Measurements from ENCODE around the gene HSPB6. TPM values are rescaled to one million over a fixed set of nuclear protein-coding genes. Genes with fewer than 3 reads are reported as not detected.

The HSPB6 gene
- total and polyA plus RNA-seq, 4 donors, result 2.7 to 17.7 (median 5.6) TPM

GRCh38 chr19:35788205-35788960, 31.6 kb upstream of the HSPB6 start:
- TF ChIP-seq HNF4G (IDR thresholded peaks at IDR 0.05) (no peak), ATF3 (IDR thresholded peaks at IDR 0.05) (no peak), RAD21 (IDR thresholded peaks at IDR 0.05) (no peak), RXRA (IDR thresholded peaks at IDR 0.05) (no peak), FOXA1 (IDR thresholded peaks at IDR 0.05) (no peak), GABPA (IDR thresholded peaks at IDR 0.05 in 1 of 2, conservative IDR thresholded peaks at IDR 0.05 in 1 of 2) (no peak), NR2F2 (IDR thresholded peaks at IDR 0.05) (no peak), ZBTB33 (IDR thresholded peaks at IDR 0.05) (no peak), TAF1 (conservative IDR thresholded peaks at IDR 0.05) (no peak), SP1 (IDR thresholded peaks at IDR 0.05) (no peak), FOXA2 (IDR thresholded peaks at IDR 0.05) (no peak), YY1 (IDR thresholded peaks at IDR 0.05) (no peak), CTCF (IDR thresholded peaks at IDR 0.05; ENCODE audit: low read depth, low read length, missing input control) (no peak), HNF4A (conservative IDR thresholded peaks at IDR 0.05) (no peak), EGR1 (IDR thresholded peaks at IDR 0.05; ENCODE audit: low read depth in 2 of 2) (no peak), JUND (IDR thresholded peaks at IDR 0.05) (no peak)
- Histone ChIP-seq H3K9ac (ENCODE audit: low read depth in 1 of 2, low read length in 2 of 2) (no peak overlapping the region), H3K27me3 (ENCODE audit: control insufficient read depth in 4 of 4, insufficient read depth in 4 of 4, low read length in 3 of 4) (no peaks in the 10 kb centered on the region), H3K4me1 (ENCODE audit: control insufficient read depth in 4 of 4, insufficient read depth in 4 of 4, low read length in 3 of 4) (no peaks in the 10 kb centered on the region), H3K27ac (ENCODE audit: low read depth in 1 of 2, low read length in 2 of 2) (no peak overlapping the region), H3K4me3 (ENCODE audit: low read depth in 1 of 3, low read length in 3 of 3) (no peak overlapping the region), H3K9me3 (ENCODE audit: control insufficient read depth in 4 of 4, low read length in 3 of 4) (no peaks in the 10 kb centered on the region), H3K36me3 (ENCODE audit: control insufficient read depth in 4 of 4, insufficient read depth in 3 of 4, low read depth in 1 of 4, low read length in 3 of 4) (no peaks in the 10 kb centered on the region)
- no peak for DNase-seq (ENCODE audit: low spot score)
- WGBS, result 91% methylated on average over 12 of the region's 12 CpGs

GRCh38 chr19:35787227-35787799, 30.5 kb upstream of the HSPB6 start:
- Histone ChIP-seq H3K9me3 (ENCODE audit: control insufficient read depth in 4 of 4, low read length in 3 of 4) (no peaks in the 10 kb centered on the region), H3K27me3 (ENCODE audit: control insufficient read depth in 4 of 4, insufficient read depth in 4 of 4, low read length in 3 of 4) (no peaks in the 10 kb centered on the region), H3K27ac (ENCODE audit: low read depth in 1 of 2, low read length in 2 of 2) (no peak overlapping the region), H3K4me1 (ENCODE audit: control insufficient read depth in 4 of 4, insufficient read depth in 4 of 4, low read length in 3 of 4) (no peaks in the 10 kb centered on the region), H3K9ac (ENCODE audit: low read depth in 1 of 2, low read length in 2 of 2) (no peak overlapping the region), H3K4me3 (ENCODE audit: low read depth in 1 of 3, low read length in 3 of 3) (no peak overlapping the region), H3K36me3 (ENCODE audit: control insufficient read depth in 4 of 4, insufficient read depth in 3 of 4, low read depth in 1 of 4, low read length in 3 of 4) (no peaks in the 10 kb centered on the region)
- DNase-seq (ENCODE audit: low spot score), result no peak
- WGBS, result 96% methylated on average over 15 of the region's 15 CpGs
- TF ChIP-seq REST (IDR thresholded peaks at IDR 0.05) (no peak), TAF1 (conservative IDR thresholded peaks at IDR 0.05) (no peak), HNF4A (conservative IDR thresholded peaks at IDR 0.05) (no peak)
